ENCODE results near the gene ZDHHC24. TPM values are rescaled to one million over a fixed set of nuclear protein-coding genes. Genes with fewer than 3 reads are reported as not detected.

ZDHHC24 gene
- total and polyA plus RNA-seq, 10 of the 15 experiments (the other 5 are each of a cell fraction or from before 2014, with no cell fraction given): 0.86 to 17.5 (median 6.8) TPM

DNA sequence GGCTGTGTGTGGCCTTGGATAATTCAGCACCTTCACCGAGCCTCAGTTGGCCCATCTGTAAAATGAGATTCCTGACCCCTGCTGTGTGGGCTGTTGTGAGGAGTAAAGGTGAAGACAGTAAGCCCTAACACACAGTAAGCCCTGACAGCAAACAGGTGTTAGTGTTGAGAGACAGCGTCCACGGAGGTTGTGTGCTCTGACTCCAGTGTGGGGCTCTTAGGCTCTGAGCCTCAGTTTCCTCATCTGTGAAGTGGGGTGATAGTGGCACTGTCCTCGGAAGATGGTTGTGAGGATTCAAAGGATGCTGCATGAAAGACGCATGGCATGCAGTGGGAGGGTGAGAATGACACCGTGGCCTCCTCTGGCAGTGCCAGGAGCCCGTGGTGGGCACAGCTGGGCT, 51.4 kb downstream of the ZDHHC24 start:
- H3K9ac ChIP-seq (ENCODE audit: control insufficient read depth, insufficient read depth, low read length): no peak overlapping the region
- no peak overlapping the region for H2AFZ ChIP-seq (ENCODE audit: control insufficient read depth, low read depth, low read length)
- FAIRE-seq (no peak), DNase-seq (ENCODE audit: low read depth, low spot score) (no peak), ATAC-seq (no peak)
- over 99% methylated on average over 7 of the region's 7 CpGs for WGBS (ENCODE audit: insufficient coverage, insufficient replicate concordance, low lambda C conversion rate, missing lambda C conversion rate)
- ChIA-PET RAD21 (ENCODE audit: unreplicated experiment) (no interaction called here), POLR2A (no interaction called here), SMC1A (ENCODE audit: uncharacterized antibody, unreplicated experiment) (no interaction called here), CTCF (no interaction called here)
- peaks cover 7 to 29% of the 10 kb centered on the region in 2 experiments; a peak in 3 of 4 replicates for H3K36me3 ChIP-seq (ENCODE audit: control insufficient read depth in 2 of 2, insufficient read depth in 2 of 2, low read length in 1 of 2)
- no peaks in the 10 kb centered on the region for H3K27me3 ChIP-seq (replicated peaks in 1 of 2; ENCODE audit: control insufficient read depth in 2 of 2, insufficient read depth in 2 of 2, low read length in 1 of 2)
- no peaks in the 10 kb centered on the region for H3K79me2 ChIP-seq (ENCODE audit: control insufficient read depth, insufficient read depth, low read length)
- TF ChIP-seq SIX5 (IDR thresholded peaks at IDR 0.05; ENCODE audit: low read depth, low read length, severe bottlenecking) (no peak), JUNB (IDR thresholded peaks at IDR 0.05) (no peak), PAX8 (IDR thresholded peaks at IDR 0.05) (no peak), POLR2AphosphoS2 (IDR thresholded peaks at IDR 0.05; ENCODE audit: low read depth, low read length) (no peak), SMAD5 (IDR thresholded peaks at IDR 0.05; ENCODE audit: low read depth) (no peak)
- BruUV-seq (replicated peaks): no TSS peak
- H3K4me1 ChIP-seq (ENCODE audit: control insufficient read depth, insufficient read depth, low read length): no peaks in the 10 kb centered on the region
- H4K20me1 ChIP-seq (ENCODE audit: control insufficient read depth, insufficient read depth): no peaks in the 10 kb centered on the region
- no peak overlapping the region for H3K4me3 ChIP-seq
- no peaks in the 10 kb centered on the region for H3K9me3 ChIP-seq (replicated peaks; ENCODE audit: control insufficient read depth, insufficient read depth, low read length)
- intact Hi-C loops (cut with micrococcal nuclease; ENCODE audit: unreplicated experiment) (no loop called here), in situ Hi-C loops (cut with MboI) (no loop called here)
- H3K4me2 ChIP-seq (ENCODE audit: control insufficient read depth, insufficient read depth): no peak overlapping the region
- no peak overlapping the region for H3K27ac ChIP-seq (ENCODE audit: control insufficient read depth, insufficient read depth)

GRCh38 chr11:66493130-66493529, 52.7 kb downstream of the ZDHHC24 start:
- in situ Hi-C loops (cut with MboI): no loop called here
- ATAC-seq (no peak), FAIRE-seq (no peak), DNase-seq (ENCODE audit: low read depth, low spot score) (no peak)
- H3K9me3 ChIP-seq (replicated peaks; ENCODE audit: control insufficient read depth, insufficient read depth, low read length): no peaks in the 10 kb centered on the region
- no peak overlapping the region for H3K4me2 ChIP-seq (ENCODE audit: control insufficient read depth, insufficient read depth)
- H2AFZ ChIP-seq (ENCODE audit: control insufficient read depth, low read depth, low read length): no peak overlapping the region
- no peak overlapping the region for H3K4me3 ChIP-seq
- ChIA-PET RAD21 (ENCODE audit: unreplicated experiment) (no interaction called here), SMC1A (ENCODE audit: uncharacterized antibody, unreplicated experiment) (no interaction called here), POLR2A (no interaction called here), CTCF (no interaction called here)
- H3K27me3 ChIP-seq (replicated peaks in 1 of 2; ENCODE audit: control insufficient read depth in 2 of 2, insufficient read depth in 2 of 2, low read length in 1 of 2): no peaks in the 10 kb centered on the region
- H4K20me1 ChIP-seq (ENCODE audit: control insufficient read depth, insufficient read depth): no peaks in the 10 kb centered on the region
- H3K4me1 ChIP-seq (ENCODE audit: control insufficient read depth, insufficient read depth, low read length): no peaks in the 10 kb centered on the region
- no peak overlapping the region for H3K9ac ChIP-seq (ENCODE audit: control insufficient read depth, insufficient read depth, low read length)
- H3K36me3 ChIP-seq (ENCODE audit: control insufficient read depth in 2 of 2, insufficient read depth in 2 of 2, low read length in 1 of 2): peaks cover 4 to 30% of the 10 kb centered on the region in 2 experiments; a peak in 3 of 4 replicates
- BruUV-seq (replicated peaks): no TSS peak
- intact Hi-C loops (cut with micrococcal nuclease; ENCODE audit: unreplicated experiment): no loop called here
- WGBS (ENCODE audit: insufficient coverage, insufficient replicate concordance, low lambda C conversion rate, missing lambda C conversion rate): 99% methylated on average over 10 of the region's 10 CpGs
- TF ChIP-seq TARDBP (IDR thresholded peaks at IDR 0.05; ENCODE audit: borderline replicate concordance) (no peak), TCF7 (IDR thresholded peaks at IDR 0.05; ENCODE audit: borderline replicate concordance) (no peak), NFYB (IDR thresholded peaks at IDR 0.05; ENCODE audit: insufficient read depth, low read depth, low read length) (no peak), SUZ12 (IDR thresholded peaks at IDR 0.05; ENCODE audit: unreplicated experiment) (no peak), ZBTB11 (CRISPR knock-in tag; IDR thresholded peaks at IDR 0.05) (no peak), POLR2A (IDR thresholded peaks at IDR 0.05; ENCODE audit: low read depth, low read length) (no peak), HCFC1 (IDR thresholded peaks at IDR 0.05; ENCODE audit: low read length) (no peak), E2F4 (IDR thresholded peaks at IDR 0.05; ENCODE audit: low read depth, low read length) (no peak), RFX5 (IDR thresholded peaks at IDR 0.05; ENCODE audit: low read depth, low read length) (no peak), GABPA (IDR thresholded peaks at IDR 0.05; ENCODE audit: low read depth) (no peak), CBFB (IDR thresholded peaks at IDR 0.05; ENCODE audit: low read depth) (no peak)
- H3K27ac ChIP-seq (ENCODE audit: control insufficient read depth, insufficient read depth): no peak overlapping the region
- H3K79me2 ChIP-seq (ENCODE audit: control insufficient read depth, insufficient read depth, low read length): no peaks in the 10 kb centered on the region

All from GM12878 (cell line).